HPDE6-E6E7 (cell line): Measurements from ENCODE around the gene PXDC1.
"Not testable (repeated sequence)": the region's sequence is repeated elsewhere in the genome, so short reads cannot be mapped to it uniquely, and the experiment has no call there.

Experiments
- DNase-seq: peaks from one replicate; pipeline ENCODE4 v3.0.0; 2011; ENCODE audit warnings: missing footprints; ENCODE audit errors: extremely low spot score

The PXDC1 gene

DNA sequence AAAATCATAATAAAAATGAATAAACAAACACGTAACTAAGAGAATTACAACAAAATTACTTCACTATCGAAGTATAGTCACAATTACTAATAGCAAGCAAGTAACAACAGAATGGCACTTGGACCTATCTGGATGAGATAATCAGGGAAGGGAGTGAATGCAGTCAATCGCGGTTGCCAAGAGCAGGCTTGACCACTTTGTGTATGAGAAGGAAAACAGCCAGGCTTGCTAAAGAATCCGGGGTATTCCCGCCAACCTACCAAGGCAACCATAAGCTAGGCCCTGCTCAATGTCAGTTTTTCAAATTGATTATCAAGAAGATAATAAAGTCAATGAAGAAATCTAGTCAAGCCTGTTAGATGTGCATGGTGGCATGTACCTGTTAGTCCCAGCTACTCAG, 39.7 kb downstream of the PXDC1 start:
- DNase-seq: no peak

DNA sequence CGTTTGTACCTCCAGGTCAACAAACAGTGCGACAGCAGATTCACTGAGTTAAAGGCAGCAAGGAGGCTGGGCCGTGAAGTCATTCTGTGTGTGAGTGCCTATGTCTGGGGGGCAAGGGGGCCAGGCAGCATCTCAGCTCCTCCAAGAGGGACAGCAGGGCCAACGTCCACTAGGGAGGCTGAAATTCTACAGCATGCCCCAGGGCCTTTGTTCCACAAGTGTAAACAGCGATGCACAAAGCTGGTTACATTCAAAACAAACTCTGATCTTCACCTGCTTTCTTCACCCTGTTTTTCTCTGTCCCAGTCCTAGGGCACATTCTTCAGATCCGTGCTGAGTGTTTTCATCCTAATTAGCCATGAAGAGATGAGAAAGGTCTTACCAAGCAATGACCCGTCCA, 41.1 kb downstream of the PXDC1 start:
- no peak for DNase-seq

DNA sequence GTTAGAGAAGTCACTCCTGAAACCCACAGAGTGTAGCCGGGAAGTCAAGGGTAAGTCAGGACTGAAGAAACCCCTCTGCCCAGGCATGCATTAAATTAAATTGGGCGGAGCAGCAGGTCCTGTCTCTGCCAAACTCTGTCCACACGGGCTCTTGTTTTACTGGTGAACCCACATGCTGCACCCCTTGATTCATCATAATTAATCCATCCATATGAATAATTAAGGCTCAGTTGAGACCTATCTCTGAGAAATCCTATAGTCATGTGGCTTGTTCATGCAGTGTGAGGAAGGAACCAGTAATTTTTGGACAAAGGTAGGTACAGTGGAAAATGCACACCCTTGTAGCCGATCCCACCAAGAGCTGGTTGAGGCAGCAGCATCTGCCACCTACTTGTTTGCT, 43.0 kb downstream of the PXDC1 start:
- DNase-seq: no peak

DNA sequence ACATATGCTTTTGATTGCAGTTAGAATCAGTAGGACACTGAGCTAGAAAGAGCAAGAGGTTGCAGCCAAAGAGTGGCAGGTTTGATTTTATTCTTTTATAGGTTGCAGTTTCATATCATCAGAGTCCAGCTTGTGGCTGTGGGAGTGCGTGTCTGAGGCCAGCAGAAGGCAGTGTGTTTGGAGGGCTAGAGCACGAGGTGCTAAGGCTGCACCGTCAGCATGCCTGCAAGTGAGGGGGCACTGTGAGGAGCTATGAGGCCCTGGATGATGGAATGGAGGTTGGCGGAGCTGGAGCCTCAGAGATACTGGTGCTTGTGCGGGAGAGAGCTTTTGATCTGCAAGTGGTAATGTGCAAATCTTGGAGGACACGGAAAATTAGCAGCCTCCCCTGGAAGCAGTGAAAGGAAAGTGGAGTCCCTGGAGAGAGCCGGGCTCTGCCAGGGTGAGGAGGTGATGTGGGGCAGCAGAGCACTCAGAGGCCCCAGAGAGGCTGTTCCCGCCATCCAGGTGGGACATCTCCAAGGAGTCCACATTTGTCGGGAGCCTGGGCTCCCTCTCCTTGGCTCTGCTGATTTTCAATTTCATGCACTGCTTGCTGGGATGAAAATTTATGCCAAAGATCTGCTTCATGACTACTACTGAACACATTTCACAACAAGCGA, 43.6 kb downstream of the PXDC1 start:
- DNase-seq: no peak

DNA sequence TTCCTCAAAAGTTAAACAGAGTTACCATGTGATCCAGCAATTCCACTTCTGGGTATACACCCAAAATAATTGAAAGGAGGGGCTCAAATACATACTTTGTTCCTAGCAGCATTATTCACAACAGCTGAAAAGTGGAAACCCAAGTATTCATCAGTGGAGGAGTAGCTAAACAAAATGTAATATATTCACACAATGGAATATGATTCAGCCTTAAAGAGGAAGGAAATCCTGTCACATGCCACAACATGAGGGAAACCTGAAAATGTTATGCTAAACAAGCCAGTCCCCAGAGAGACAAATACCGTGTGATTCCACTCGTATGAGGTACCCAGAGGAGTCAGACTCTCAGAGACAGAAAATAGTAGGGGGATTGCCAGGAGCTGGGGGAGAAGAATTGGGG, 44.5 kb downstream of the PXDC1 start:
- no peak for DNase-seq

DNA sequence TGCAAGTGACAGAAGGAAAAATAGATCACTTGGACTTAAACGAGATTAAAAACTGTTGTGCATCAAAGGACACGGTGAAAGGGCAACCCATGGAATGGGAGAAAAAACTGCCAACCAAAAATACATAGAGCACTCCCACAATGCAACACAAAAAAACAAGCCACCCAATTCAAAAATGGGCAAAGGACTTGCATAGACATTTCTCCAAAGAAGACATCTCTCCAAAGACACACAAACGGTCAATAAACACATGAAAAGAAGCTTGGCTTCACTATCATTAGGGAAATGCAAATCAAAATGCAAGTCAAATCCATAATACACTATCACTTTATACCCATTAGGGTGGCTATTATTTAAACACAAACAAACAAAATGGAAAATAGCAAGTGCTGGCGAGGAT, 45.0 kb downstream of the PXDC1 start:
- no peak for DNase-seq

DNA sequence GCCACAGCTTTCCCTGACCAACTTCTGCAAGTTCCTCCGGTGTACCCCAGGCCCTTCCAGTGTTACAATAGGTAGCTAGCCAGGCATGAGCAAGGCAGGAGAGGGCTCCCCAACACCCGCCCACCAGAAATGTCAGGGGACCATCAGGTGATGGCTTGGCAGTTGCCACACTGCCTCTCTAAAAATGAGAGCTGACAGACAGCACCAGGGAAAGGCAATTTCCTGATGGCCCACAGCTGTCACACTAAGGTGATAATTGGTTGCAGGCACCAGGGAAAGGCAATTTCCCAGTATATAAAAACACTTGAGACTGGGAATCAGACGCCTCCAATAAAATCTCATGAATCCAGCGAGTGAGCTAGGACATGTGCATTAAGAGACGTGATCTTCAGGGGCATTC, 49.9 kb downstream of the PXDC1 start:
- DNase-seq: no peak

DNA sequence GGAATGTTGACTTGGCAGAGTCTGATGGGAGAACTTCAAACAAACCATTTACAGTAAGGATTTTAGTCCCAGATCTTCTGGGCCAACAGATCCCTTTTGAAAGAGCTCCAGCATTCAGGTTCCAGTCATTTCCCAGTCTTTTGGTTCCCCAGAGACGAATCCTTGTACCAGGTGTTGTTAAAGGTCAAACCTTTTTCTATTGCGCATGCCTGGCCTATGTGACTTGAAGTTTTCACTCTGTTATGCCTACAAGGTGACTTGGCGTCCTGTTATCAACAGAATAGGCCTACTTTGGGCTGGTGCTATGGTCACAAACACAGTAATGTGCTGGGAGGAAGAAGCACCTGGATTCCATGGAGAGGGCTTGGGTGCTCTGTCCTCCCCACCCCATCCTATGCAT, 52.3 kb downstream of the PXDC1 start:
- no peak for DNase-seq

DNA sequence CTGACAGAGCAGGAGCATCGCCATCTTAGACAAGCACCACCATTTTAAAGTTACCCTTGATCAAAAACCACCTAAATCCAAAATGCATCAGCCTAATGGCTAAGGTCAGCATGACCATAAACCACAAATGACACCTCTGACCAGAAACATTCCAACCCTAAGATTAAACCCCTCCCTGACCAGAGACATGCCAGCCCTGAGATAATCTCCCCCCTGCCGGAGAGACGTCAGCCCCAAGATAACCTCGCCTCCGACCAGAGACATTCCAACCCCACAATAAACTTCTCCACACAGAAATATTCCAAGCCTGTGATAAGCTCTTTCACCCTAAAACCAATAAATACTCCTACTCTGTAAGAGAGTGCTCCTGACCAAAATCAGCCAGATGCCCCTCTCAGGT, 53.5 kb downstream of the PXDC1 start:
- no peak for DNase-seq

DNA sequence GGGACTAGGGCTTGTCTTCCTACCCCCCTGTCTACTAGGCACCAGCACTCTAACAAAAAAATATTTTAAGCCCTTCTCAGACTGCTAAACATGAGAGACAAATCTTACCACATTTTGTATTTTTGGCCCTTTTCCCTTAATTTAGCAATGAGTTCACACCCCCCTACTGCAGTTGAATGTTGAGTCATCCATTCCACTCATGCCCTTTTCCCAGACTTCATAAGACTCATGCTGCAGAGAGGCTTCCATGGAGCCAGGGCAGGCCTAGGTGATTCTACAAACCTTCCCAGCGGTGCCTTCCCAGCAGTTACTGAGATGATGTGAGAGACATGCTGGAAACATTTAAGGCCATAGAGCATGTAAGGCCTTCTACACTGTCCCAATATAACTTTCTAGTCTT, 53.9 kb downstream of the PXDC1 start:
- no peak for DNase-seq

DNA sequence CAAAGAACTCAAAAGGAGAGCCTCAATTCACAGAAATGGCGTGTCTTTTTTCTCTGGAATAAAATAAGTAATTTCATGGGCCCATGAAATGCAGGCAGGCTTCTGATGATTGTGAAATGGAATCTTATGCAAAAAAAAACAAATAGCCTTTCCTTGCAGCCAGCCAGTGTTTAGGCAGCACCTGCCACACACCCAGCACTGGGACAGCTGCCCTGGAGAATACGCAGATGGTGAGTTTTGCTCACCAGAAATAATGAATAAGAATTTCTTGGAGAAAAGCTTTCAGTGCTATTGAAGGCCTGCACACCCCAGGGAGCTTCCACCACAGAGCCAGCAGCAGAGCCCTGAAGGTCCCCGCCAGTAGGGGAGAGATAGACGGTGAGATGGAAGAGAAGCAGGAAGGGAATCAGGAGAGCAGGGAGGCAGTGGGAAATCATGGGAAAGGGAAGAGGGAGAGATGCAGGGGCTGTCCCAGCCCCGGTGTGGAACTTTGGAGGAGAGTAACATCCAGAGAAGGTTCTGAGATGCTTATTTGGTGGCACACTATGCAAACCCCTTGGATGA, 54.9 kb downstream of the PXDC1 start:
- DNase-seq: no peak

DNA sequence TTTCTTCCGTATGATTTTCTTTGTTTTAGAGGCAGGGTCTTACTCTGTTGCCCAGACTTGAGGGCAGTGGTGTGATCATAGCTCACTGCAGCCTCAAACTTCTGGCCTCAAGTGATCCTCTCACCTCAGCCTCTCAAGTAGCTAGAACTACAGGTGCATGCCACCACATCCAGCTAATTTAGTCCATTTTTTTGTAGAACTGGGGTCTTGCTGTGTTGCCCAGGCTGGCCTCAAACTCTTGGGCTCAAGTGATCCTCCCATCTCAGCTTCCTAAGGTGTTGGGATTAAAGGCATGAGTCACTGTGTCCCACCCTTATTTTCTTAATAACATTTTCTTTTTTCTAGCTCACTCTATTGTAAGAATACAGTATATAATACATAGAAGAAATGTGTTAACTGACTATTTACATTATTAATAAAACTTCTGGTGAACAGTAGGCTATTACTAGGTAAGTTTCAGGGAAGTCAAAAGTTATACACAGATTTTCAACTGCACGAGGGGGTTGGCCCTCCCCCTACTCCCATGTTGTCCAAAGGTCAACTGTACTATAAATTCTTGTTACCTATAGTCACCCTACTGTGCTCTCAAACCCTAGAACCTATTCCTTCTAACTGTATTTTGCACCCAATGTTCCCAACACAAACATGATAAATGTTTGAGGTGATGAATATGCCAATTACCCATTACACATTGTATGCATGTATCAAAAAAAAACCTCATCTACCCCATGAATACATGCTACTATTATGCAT, 56.3 kb downstream of the PXDC1 start:
- DNase-seq: no peak

DNA sequence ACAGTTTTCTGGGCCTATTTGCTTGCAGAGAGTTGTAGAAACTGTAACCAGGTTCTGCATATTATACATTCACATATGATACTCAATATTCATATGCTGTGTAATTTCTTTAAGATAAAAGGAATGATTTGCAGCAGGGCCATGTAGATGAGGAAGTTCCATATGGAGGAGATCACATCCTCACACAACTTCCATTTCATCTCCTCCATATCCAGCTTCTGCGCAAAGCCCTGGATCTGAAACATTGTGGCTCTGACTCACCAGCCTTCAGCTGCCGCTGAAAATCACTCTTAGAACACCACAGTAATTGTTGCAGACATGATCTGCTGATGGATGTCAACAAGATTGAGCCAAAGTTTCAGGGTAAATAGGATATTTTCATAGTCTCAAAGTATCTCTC, 57.7 kb downstream of the PXDC1 start:
- no peak for DNase-seq

DNA sequence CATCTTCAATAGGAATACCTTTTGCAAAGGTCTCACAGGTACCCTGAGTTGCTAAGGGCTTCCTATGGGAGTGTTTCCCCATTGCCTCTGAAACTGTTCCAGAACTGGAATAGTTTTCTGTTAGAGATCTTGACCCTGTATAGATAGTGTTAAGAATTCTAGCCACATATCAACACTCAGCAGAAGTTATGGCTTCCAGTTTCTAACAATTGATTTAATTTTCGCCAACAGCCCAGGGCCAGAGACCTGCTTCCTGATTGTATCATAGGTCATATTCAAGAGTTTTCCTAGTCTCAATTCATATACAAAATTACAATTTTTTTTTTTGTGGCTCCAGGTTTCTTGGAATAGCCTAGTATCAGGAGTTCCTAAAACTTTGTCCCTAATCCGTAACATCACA, 61.0 kb downstream of the PXDC1 start:
- DNase-seq: no peak

DNA sequence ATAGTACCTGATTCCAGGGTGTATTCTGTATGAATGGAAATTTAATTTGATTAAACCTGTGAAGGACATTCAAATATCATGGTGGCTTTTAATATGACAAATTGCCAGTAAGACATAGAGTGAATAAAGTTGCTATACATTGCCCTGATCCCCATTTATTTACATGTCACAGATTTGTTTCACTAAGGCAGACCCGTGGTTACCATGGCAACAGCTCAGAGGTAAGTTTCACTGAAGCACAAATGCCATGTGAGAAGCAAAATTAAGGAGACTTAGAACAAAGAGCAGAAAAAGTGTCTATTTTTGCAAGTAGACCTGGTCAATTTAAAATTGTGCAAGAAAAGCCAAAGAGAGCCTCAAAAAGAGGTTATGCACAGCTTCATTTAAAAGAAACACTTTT, 63.7 kb downstream of the PXDC1 start:
- DNase-seq: no peak

DNA sequence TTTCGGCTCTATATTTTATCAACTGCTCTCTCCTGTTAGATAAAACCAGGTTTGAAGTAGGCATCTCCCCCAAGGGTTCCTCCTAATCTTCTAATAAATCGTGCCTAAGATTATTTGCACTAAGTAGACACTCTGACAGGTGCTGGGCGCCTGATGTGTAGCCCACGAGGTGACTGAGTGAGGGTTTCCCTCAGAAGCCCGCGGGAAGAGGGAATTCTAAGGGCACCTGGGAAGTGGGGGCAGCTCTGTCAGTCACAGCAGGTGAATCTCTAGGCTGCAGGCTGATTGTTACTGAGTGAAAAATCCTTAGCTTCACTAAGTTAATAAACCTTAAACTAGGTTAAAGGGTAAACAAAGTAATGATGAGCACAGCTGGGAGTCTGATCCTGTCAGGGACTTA, 68.2 kb downstream of the PXDC1 start:
- DNase-seq: no peak

DNA sequence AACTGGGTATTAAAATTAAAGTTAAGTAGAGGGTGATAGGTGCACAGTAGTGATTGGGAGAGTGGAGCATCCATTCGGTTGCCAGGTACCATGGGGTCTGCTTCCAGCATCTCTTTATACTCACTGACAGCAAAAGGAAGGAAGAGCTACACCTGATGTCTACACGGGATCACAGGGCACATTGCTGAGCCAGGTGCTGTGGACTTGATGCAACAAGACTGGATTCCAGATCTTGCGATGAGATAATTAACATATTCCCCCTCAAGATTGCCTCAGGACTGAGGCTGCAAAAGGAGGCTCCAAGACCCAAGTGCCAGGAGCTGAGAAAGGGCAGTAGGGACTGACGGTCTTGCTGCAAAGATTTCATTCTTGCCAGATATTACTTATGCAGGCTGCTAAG, 72.6 kb downstream of the PXDC1 start:
- no peak for DNase-seq

DNA sequence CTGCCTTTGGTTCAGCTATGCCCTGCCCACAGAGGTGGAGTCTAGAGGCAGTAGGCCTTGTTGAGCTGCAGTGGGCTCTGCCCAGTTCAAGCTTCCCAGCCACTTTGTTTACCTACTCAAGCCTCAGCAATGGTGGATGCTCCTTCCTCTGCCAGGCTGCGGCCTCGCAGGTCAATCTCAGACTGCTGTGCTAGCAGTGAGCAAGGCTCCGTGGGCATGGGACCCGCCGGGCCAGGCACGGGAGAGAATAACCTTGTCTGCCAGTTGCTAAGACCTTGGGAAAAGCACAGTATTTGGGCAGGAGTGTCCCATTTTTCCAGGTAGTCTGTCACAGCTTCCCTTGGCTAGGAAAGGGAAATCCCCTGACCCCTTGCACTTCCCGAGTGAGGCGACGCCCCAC, 73.8 kb downstream of the PXDC1 start:
- not testable (repeated sequence) for DNase-seq

DNA sequence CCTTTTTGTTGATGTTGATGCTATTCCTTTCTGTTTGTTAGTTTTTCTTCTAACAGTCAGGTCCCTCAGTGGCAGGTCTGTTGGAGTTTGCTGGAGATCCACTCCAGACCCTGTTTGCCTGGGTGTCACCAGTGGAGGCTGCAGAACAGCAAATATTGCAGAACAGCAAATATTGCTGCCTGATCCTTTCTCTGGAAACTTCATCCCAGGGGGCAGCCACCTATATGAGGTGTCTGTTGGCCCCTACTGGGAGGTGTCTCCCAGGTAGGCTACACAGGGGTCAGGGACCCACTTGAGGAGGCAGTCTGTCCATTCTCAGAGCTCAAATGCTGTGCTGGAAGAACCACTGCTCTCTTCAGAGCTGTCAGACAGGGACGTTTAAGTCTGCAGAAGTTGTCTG, 74.2 kb downstream of the PXDC1 start:
- DNase-seq: not testable (repeated sequence)
